AG08395 (cell line): ENCODE results near the gene ACO2.
"Not testable (repeated sequence)": the region's sequence is repeated elsewhere in the genome, so short reads cannot be mapped to it uniquely, and the experiment has no call there.

Experiments
- DNase-seq: peaks from one replicate; pipeline ENCODE4 v3.0.0; 2012; ENCODE audit warnings: mixed read lengths, low spot score

Gene ACO2

DNA sequence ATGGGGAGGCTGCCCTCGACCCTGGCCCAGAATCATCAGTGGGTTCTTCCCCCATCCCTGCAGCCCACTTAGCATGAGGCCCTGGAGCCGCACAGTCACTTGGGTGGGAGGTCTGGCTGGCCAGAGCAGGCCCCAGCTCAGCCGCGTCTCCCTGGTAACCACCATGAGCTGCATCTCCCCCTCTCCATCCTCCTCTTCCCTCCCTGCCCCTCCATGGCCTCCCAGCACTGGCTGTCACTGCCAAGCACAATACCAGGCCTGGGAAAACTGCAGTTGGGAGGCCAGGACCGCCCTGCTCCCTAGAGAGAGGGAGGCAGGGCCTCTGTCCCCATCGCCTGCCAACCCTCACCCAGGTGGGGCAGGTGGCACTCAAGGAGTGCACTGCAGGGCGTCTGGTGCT lies 99.9 kb downstream of the ACO2 start:
- no peak for DNase-seq

DNA sequence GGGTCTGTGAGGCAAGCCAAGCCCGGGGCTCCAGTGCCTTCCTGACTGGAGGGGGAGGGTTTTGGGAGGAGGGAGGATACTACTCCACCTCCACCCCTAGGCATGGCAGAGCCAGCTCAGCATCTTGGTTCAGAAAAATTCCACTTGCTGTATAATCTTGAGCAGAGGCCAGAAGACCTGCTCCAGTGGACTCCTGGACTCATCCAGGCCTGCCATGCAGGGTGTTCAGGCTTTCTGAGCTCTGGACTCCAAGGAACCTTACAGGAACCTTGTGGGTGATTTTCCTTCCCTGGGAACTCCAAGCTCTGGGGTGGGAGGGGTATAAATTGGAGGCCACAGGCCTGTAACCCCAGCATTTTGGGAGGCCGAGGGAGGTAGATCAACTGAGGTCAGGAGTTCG lies 101.3 kb downstream of the ACO2 start:
- DNase-seq = no peak

DNA sequence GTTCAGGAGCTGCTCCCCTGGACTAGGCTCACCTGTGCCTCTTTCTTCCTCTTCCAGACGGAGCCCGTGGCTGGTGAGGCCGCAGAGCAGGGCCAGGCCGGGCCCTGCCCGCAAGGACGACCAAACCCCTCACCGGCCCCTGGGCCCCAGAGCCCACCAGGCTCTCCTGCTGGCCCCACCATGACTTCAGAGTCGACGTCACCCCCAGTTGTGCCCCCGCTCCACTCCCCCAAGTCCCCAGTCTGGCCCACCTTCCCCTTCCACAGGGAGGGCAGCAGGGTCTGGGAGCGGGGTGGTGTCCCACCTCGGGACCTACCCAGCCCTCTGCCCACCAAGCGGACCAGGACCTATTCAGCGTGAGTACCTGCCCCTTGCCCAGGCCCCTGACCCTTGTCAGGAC lies 102.9 kb downstream of the ACO2 start:
- no peak for DNase-seq

DNA sequence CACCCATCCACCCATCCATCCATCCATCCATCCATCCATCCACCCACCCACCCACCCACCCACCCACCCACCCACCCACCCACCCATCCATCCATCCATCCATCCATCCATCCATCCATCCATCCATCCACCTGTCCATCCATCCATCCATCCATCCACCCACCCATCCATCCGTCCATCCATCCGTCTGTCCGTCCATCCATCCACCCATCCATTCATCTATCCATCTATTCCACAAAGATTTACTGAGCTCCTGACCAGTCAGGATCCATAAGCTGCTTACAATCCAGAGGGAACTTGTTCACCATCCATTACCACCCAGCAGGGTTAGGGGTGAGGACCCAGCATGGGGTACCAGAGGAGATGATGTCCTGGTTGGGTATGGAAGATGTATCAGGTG lies 103.4 kb downstream of the ACO2 start:
- DNase-seq = not testable (repeated sequence)

DNA sequence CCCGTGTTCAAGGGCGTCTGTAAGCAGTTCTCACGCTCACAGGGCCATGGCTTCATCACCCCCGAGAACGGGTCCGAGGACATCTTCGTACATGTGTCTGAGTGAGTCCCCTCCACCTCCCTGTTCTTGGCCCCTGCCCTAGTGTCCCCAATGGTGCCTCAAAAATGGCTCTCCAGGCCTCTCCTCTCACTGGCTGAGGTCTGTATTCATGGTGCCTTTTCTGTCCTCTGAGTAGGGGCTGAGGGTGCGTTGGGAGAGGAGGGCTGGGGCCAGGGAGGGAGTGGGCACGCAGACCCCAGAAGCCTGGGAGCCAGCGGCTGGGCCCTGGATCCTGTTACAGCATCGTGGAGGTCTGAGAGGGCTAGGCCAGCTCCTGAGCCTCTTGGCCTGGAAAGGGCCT lies 104.8 kb downstream of the ACO2 start:
- DNase-seq = no peak

DNA sequence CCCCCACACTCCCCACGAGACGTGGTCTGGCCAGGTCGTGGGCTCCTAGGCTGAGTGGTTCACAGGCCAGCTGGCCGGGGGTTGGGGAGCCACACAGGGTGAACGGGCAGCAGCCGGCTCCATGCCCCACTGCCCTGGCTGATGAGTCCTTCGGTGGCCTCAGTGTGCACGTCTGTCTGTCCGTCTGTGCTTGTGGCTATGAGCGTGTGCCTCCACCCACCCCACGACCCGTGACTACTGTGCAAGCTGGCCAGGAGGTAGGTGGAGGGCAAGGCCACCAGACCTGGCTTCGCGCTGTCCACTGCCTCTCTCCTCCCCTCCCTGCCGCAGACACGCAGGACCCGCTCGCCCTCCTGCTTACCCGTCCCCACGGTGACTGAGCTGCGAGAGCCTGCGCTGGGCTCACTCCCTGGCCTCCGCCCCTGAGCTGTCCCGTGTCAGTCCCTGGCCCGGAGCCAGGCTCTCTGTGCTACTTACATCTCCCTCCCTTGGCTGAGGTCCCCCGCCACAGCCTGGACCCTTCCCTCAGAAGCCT lies 106.0 kb downstream of the ACO2 start:
- DNase-seq = no peak

DNA sequence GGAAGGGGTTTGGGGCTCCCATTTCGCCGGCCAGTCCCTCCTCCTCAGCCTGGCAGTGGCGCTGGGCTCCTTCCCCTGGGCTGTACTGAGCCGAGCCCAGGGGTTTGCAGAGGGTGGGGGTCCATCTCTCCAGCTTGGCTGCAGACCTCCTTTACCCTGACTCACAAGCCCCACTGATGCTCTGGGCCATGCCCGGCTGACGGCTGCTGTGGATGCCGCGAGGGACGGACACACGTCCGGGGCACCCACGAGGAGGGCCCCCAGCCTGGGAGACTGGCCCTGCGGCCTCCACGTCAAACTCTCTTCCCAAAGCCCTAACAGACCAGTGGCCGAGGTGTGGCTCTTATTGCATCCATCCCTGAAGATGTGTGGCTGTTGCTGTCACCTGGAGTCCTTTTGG lies 106.6 kb downstream of the ACO2 start:
- DNase-seq = no peak

DNA sequence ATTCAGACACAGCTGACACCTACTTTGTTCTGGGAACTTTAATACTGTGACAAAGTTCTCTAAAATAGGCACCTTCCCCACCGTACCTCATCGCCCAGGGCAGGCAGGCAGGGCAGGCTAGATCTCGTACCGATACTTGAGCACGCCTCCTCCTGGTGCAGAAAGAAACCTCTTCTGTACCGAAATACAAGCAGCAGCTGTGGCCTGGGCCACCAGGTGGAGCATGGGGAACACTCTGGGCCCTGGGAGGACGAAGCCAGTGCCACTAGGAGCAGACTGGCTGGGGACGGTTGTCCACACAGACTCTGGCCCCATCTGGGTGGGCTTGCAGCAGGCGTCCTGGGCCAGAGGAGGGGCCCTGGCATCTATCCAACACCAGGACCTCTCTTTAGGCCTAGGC lies 108.0 kb downstream of the ACO2 start:
- peak; percentile 56 for DNase-seq

DNA sequence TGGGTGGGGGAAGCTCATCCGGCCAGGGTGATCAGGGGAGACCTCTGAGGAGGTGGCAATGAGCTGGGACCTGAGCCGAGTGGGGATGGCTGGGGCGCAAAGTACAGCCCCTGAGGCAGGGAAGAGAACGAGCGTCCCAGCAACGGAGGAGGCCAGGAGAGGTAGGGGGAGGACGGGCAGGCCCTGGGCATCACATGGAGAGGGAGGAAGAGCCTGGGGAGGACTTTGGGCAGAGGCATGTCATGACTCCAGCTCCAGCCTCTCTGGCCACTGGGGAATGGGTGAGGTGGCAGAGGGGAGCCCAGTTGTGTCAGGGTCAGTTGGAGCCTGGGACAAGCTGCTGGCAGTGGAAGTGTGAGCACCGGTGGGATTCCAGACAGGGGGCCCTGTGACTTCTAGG lies 109.2 kb downstream of the ACO2 start:
- no peak for DNase-seq
